CD14-positive monocyte (primary cell): ENCODE data around the gene FBXL22. TPM values are rescaled to one million over a fixed set of nuclear protein-coding genes. Genes with fewer than 3 reads are reported as not detected.

ENCODE experiments used
- DNase-seq, 3 donors: peaks; one replicate each; pipeline ENCODE4 v3.0.0-alpha.2; 2011 to 2022
- H2AFZ ChIP-seq: 2 replicates; pipeline ENCODE4 v1.6.0; 2012; ENCODE audit warnings: mild to moderate bottlenecking, low read depth, low read length, inconsistent platforms; ENCODE audit not compliant: insufficient read depth, poor library complexity, severe bottlenecking
- H3K27ac ChIP-seq, 2 donors: 1 replicate in 1 of 2; 2 replicates in 1 of 2; pipeline ENCODE4 v1.5.1; 2012 to 2013; ENCODE audit warnings: low read length in 2 of 2, control low read depth in 1 of 2, inconsistent platforms in 1 of 2, low read depth in 1 of 2, mild to moderate bottlenecking in 1 of 2
- H3K27me3 ChIP-seq, 2 donors: one replicate each; pipeline versions ENCODE4 v1.6.0 to v1.6.1; 2011 to 2013; ENCODE audit warnings: low read length in 2 of 2; ENCODE audit not compliant: control insufficient read depth in 2 of 2, insufficient read depth in 2 of 2
- H3K36me3 ChIP-seq, 2 donors: replicated peaks in 1 of 2; 1 replicate in 1 of 2; 2 replicates in 1 of 2; pipeline versions ENCODE4 v1.5.1 to v1.6.1; 2012 to 2013; ENCODE audit warnings: low read length in 2 of 2, control low read depth in 1 of 2, inconsistent platforms in 1 of 2, mild to moderate bottlenecking in 1 of 2; ENCODE audit not compliant: insufficient read depth in 2 of 2, control insufficient read depth in 1 of 2
- H3K4me1 ChIP-seq, 2 donors: 1 replicate in 1 of 2; 2 replicates in 1 of 2; pipeline versions ENCODE4 v1.5.1 to v1.6.1; 2012 to 2013; ENCODE audit warnings: low read length in 2 of 2, control low read depth in 1 of 2, inconsistent platforms in 1 of 2, mild to moderate bottlenecking in 1 of 2, moderate library complexity in 1 of 2; ENCODE audit not compliant: insufficient read depth in 2 of 2, control insufficient read depth in 1 of 2
- H3K4me2 ChIP-seq: replicated peaks from 2 replicates; pipeline ENCODE3; 2012; ENCODE audit warnings: low read length, moderate library complexity, mild to moderate bottlenecking; ENCODE audit not compliant: poor library complexity, severe bottlenecking; ENCODE audit errors: extremely low read depth
- H3K4me3 ChIP-seq, 3 experiments: fragments of 200-600 bp in 1 of 3; sonication (generic) in 1 of 3; replicated peaks in 1 of 3; 1 replicate in 2 of 3; 2 replicates in 1 of 3; pipeline ENCODE4 v1.5.1; 2011 to 2013; ENCODE audit warnings: low read length in 3 of 3, mild to moderate bottlenecking in 3 of 3, control low read depth in 2 of 3, low read depth in 2 of 3, inconsistent platforms in 1 of 3, moderate library complexity in 1 of 3
- H3K79me2 ChIP-seq: 2 replicates; pipeline ENCODE4 v1.6.0; 2012; ENCODE audit warnings: mild to moderate bottlenecking, control low read depth, inconsistent platforms, low read length, moderate library complexity; ENCODE audit not compliant: insufficient read depth
- H3K9ac ChIP-seq: 2 replicates; pipeline ENCODE4 v1.6.0; 2017; ENCODE audit warnings: low read length, mild to moderate bottlenecking; ENCODE audit not compliant: insufficient read depth, poor library complexity, severe bottlenecking
- H3K9me3 ChIP-seq, 2 donors: replicated peaks in 1 of 2; 1 replicate in 1 of 2; 2 replicates in 1 of 2; pipeline versions ENCODE4 v1.5.1 to v1.6.1; 2012 to 2013; ENCODE audit warnings: low read length in 2 of 2, control low read depth in 1 of 2; ENCODE audit not compliant: control insufficient read depth in 1 of 2, insufficient read depth in 1 of 2
- H4K20me1 ChIP-seq: 2 replicates; pipeline ENCODE4 v1.6.0; 2012; ENCODE audit warnings: mild to moderate bottlenecking, low read length, control low read depth, moderate library complexity; ENCODE audit not compliant: insufficient read depth
- H3K27ac Mint-ChIP-seq, 7 donors: one replicate each; pipeline ENCODE4 v1.8.0; 2020; ENCODE audit warnings: mild to moderate bottlenecking in 7 of 7, mixed read lengths in 7 of 7, moderate library complexity in 6 of 7, inconsistent platforms in 2 of 7
- H3K27me3 Mint-ChIP-seq, 3 donors: one replicate each; pipeline ENCODE4 v1.8.0; 2021 to 2022; ENCODE audit warnings: low read depth in 3 of 3, mild to moderate bottlenecking in 3 of 3, mixed read lengths in 3 of 3, moderate library complexity in 3 of 3, inconsistent platforms in 1 of 3
- H3K36me3 Mint-ChIP-seq, 2 donors: one replicate each; pipeline ENCODE4 v1.8.0; 2020; ENCODE audit warnings: mixed read lengths in 2 of 2, inconsistent platforms in 1 of 2, mild to moderate bottlenecking in 1 of 2
- H3K4me1 Mint-ChIP-seq: one replicate; pipeline ENCODE4 v1.8.0; 2020; ENCODE audit warnings: mild to moderate bottlenecking, mixed read lengths
- H3K4me3 Mint-ChIP-seq, 2 donors: one replicate each; pipeline ENCODE4 v1.8.0; 2020; ENCODE audit warnings: mild to moderate bottlenecking in 2 of 2, mixed read lengths in 2 of 2, moderate library complexity in 1 of 2
- H3K9me3 Mint-ChIP-seq, 7 donors: one replicate each; pipeline ENCODE4 v1.8.0; 2020 to 2022; ENCODE audit warnings: mixed read lengths in 7 of 7, mild to moderate bottlenecking in 6 of 7, moderate library complexity in 6 of 7, inconsistent platforms in 2 of 7
- WGBS: methylation state at CpG from one replicate; pipeline ENCODE4 v1.1.5; 2013; ENCODE audit warnings: missing lambda C conversion rate; ENCODE audit not compliant: insufficient coverage; 5-methylcytosine and 5-hydroxymethylcytosine counted together
- intact Hi-C, 2 donors: fragments of 100-400 bp; cut with micrococcal nuclease; formaldehyde crosslinking; loops; one replicate each; pipeline versions ENCODE4 v1.15.0 to v1.15.1; 2023
- polyA plus RNA-seq, 3 donors: library from polyadenylated mRNA; depleted of rRNA in 1 of 3; unstranded in 2 of 3; stranded (reverse) in 1 of 3; fragments of 300-500 nt in 2 of 3; fragments of >200 nt in 1 of 3; fragmentation: Illumina TruSeq in 2 of 3; gene quantifications; 1 replicate in 2 of 3; 2 replicates in 1 of 3; pipeline ENCODE4 v1.2.3, GENCODE V29; 2012 to 2021
- TF ChIP-seq, protein P1 (sequence below): fragments of 200-600 bp; IDR thresholded peaks from one replicate; pipeline ENCODE4 v1.8.0; 2022; ENCODE audit warnings: antibody characterized with exemption, mild to moderate bottlenecking

The FBXL22 gene
- polyA plus RNA-seq, 3 donors: 0.04 TPM; not detected in 2

- H3K9me3 ChIP-seq: no peaks in the 10 kb centered on the region
- no peak overlapping the region for H3K4me2 ChIP-seq
- TF ChIP-seq, protein P1, sequence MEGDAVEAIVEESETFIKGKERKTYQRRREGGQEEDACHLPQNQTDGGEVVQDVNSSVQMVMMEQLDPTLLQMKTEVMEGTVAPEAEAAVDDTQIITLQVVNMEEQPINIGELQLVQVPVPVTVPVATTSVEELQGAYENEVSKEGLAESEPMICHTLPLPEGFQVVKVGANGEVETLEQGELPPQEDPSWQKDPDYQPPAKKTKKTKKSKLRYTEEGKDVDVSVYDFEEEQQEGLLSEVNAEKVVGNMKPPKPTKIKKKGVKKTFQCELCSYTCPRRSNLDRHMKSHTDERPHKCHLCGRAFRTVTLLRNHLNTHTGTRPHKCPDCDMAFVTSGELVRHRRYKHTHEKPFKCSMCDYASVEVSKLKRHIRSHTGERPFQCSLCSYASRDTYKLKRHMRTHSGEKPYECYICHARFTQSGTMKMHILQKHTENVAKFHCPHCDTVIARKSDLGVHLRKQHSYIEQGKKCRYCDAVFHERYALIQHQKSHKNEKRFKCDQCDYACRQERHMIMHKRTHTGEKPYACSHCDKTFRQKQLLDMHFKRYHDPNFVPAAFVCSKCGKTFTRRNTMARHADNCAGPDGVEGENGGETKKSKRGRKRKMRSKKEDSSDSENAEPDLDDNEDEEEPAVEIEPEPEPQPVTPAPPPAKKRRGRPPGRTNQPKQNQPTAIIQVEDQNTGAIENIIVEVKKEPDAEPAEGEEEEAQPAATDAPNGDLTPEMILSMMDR: no peak
- H3K27me3 ChIP-seq: no peaks in the 10 kb centered on the region
- H2AFZ ChIP-seq: no peak overlapping the region
- no peak overlapping the region for H3K9ac ChIP-seq
- no peaks in the 10 kb centered on the region for H3K9me3 Mint-ChIP-seq
- H3K79me2 ChIP-seq: no peaks in the 10 kb centered on the region
- peaks cover 0 to 5% (median 0%) of the 10 kb centered on the region in 3 donors for H3K27me3 Mint-ChIP-seq
- H3K36me3 ChIP-seq: peaks cover 54 to 58% of the 10 kb centered on the region in 2 donors
- H3K4me3 Mint-ChIP-seq: no peak overlapping the region
- H3K4me3 ChIP-seq: no peak overlapping the region
- WGBS: 100% methylated on average over 1 of the region's 9 CpGs
- H3K36me3 Mint-ChIP-seq: peaks cover 53 to 57% of the 10 kb centered on the region in 2 donors
- peak overlapping the region in 4 of 7 donors; percentile 26 to 76 (median 55) for H3K27ac Mint-ChIP-seq
- DNase-seq: no peak
- peaks cover 27% of the 10 kb centered on the region for H3K4me1 Mint-ChIP-seq
- peaks cover under 1 to 1% of the 10 kb centered on the region in 2 donors for H3K4me1 ChIP-seq
- H4K20me1 ChIP-seq: peaks cover 76% of the 10 kb centered on the region
- intact Hi-C loops: loop anchor here (10.0 kb wide), 2 partner anchors 299 to 309 kb away; no protein-coding TSS in a partner anchor
- peak overlapping the region in 1 of 2 donors; percentile 36 for H3K27ac ChIP-seq
Observed at GRCh38 chr15:63593705-63594671, 3.2 kb upstream of the FBXL22 start.

DNA sequence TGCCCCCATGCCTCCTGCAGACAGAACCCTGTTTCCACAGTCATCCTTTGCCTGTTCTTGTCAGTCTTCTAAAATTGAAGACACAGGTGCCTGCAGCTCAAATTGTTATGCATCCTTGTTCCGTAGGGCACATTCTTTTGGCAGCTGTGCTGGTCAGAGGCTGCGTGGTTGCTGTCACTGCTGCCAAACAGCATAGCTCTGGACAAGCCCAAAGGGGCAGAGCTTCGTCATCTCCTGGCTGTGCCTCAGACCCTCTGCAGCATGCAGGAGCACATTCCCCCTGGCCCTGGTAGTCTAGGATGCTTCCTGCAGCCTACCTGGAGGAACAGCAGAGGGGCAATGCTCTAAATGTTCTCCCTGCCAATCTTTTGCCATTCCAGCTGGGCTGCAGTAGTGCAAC lies 2.1 kb upstream of the FBXL22 start:
- peaks cover 43 to 47% of the 10 kb centered on the region in 2 donors for H3K36me3 ChIP-seq
- H2AFZ ChIP-seq: no peak overlapping the region
- Mint-ChIP-seq H3K27me3 (peaks cover 0 to 5% (median 0%) of the 10 kb centered on the region in 3 donors), H3K27ac (peak overlapping the region in 4 of 7 donors; percentile 5 to 69 (median 58)), H3K4me3 (no peak overlapping the region), H3K4me1 (peaks cover 38% of the 10 kb centered on the region), H3K9me3 (no peaks in the 10 kb centered on the region), H3K36me3 (peaks cover 42 to 46% of the 10 kb centered on the region in 2 donors)
- 100% methylated on average over 3 of the region's 3 CpGs for WGBS
- no peak overlapping the region for H3K4me3 ChIP-seq
- TF ChIP-seq, protein P1: no peak
- no peak overlapping the region for H3K9ac ChIP-seq
- intact Hi-C loops: loop anchor here (10.0 kb wide), 2 partner anchors 300 to 310 kb away; no protein-coding TSS in a partner anchor
- H3K4me2 ChIP-seq: no peak overlapping the region
- H3K4me1 ChIP-seq: peaks cover 11 to 12% of the 10 kb centered on the region in 2 donors
- DNase-seq: no peak
- no peaks in the 10 kb centered on the region for H3K27me3 ChIP-seq
- H3K27ac ChIP-seq: peak overlapping the region in 1 of 2 donors; percentile 36
- H4K20me1 ChIP-seq: peaks cover 69% of the 10 kb centered on the region
- H3K9me3 ChIP-seq: no peaks in the 10 kb centered on the region
- no peaks in the 10 kb centered on the region for H3K79me2 ChIP-seq
